RWPE1 (cell line): ENCODE results near the gene XPR1.
"Not testable (repeated sequence)": the region's sequence is repeated elsewhere in the genome, so short reads cannot be mapped to it uniquely, and the experiment has no call there.

Experiments used
- CTCF ChIA-PET: fragments of 350-600 bp; sonication (Branson Sonifier 250); formaldehyde crosslinking; extraction: SDS; loops from one replicate; lab custom pipeline; 2021; lab: Yijun Ruan, JAX
- POLR2A ChIA-PET: fragments of 400-600 bp; formaldehyde crosslinking; extraction: SDS; loops from one replicate; lab custom pipeline; 2020; ENCODE audit warnings: antibody characterized with exemption; ENCODE audit not compliant: low non-redundant PET; lab: Yijun Ruan, JAX
- DNase-seq: peaks from one replicate; pipeline ENCODE4 v3.0.0; 2012; ENCODE audit warnings: low spot score
- H3K27ac ChIP-seq: fragments of 450-650 bp; 2 replicates; pipeline ENCODE4 v1.5.1; 2017
- CTCF ChIP-seq: fragments of 450-650 bp; conservative IDR thresholded peaks from 2 replicates; pipeline ENCODE4 v1.5.1; 2017; ENCODE audit warnings: low read depth, mild to moderate bottlenecking

The XPR1 gene

GRCh38 chr1:180695282-180695681, 63.5 kb downstream of the XPR1 start:
- no peak for TF ChIP-seq CTCF
- ChIA-PET POLR2A (no interaction called here), CTCF (no interaction called here)
- no peak for DNase-seq
- H3K27ac ChIP-seq = no peak overlapping the region

- no peak for TF ChIP-seq CTCF
- no peak overlapping the region for H3K27ac ChIP-seq
- ChIA-PET CTCF (no interaction called here), POLR2A (no interaction called here)
- no peak for DNase-seq
Measured at GRCh38 chr1:180696361-180696760, 64.5 kb downstream of the XPR1 start.

GRCh38 chr1:180698580-180698979, 66.8 kb downstream of the XPR1 start:
- H3K27ac ChIP-seq = no peak overlapping the region
- CTCF ChIA-PET = no interaction called here
- no peak for TF ChIP-seq CTCF
- no peak for DNase-seq
- POLR2A ChIA-PET = no interaction called here

- POLR2A ChIA-PET, H3K27ac ChIP-seq, CTCF ChIA-PET, DNase-seq: not testable (repeated sequence)
Measured at GRCh38 chr1:180702376-180702775, 70.6 kb downstream of the XPR1 start.

- CTCF ChIA-PET, H3K27ac ChIP-seq: not testable (repeated sequence)
Measured at GRCh38 chr1:180710746-180711145, 78.9 kb downstream of the XPR1 start.

GRCh38 chr1:180711260-180711659, 79.4 kb downstream of the XPR1 start:
- CTCF ChIA-PET, DNase-seq, H3K27ac ChIP-seq, POLR2A ChIA-PET: not testable (repeated sequence)

More at GRCh38 chr1:180710746-180711145, 78.9 kb downstream of the XPR1 start:
- POLR2A ChIA-PET, DNase-seq: not testable (repeated sequence)

- TF ChIP-seq CTCF = no peak
- no peak for DNase-seq
- ChIA-PET CTCF (no interaction called here), POLR2A (no interaction called here)
- no peak overlapping the region for H3K27ac ChIP-seq
Measured at GRCh38 chr1:180720753-180721152, 88.9 kb downstream of the XPR1 start.

- H3K27ac ChIP-seq = no peak overlapping the region
- no peak for TF ChIP-seq CTCF
- POLR2A ChIA-PET = no interaction called here
- DNase-seq = no peak
- CTCF ChIA-PET = no interaction called here
Measured at GRCh38 chr1:180722586-180722985, 90.8 kb downstream of the XPR1 start.
